ENCODE measurements around the gene ERBB2. TPM values are rescaled to one million over a fixed set of nuclear protein-coding genes. Genes with fewer than 3 reads are reported as not detected.
A peak's percentile ranks its signal among the peaks of the same experiment; 100 is the strongest.

The ERBB2 gene
- total and polyA plus RNA-seq, 10 of the 15 experiments (the other 5 are each of a cell fraction or from before 2014, with no cell fraction given), result 0.39 to 7.0 (median 4.3) TPM

GRCh38 chr17:39757931-39758873, 58.3 kb downstream of the ERBB2 start (continued):
- TF ChIP-seq, protein P1, sequence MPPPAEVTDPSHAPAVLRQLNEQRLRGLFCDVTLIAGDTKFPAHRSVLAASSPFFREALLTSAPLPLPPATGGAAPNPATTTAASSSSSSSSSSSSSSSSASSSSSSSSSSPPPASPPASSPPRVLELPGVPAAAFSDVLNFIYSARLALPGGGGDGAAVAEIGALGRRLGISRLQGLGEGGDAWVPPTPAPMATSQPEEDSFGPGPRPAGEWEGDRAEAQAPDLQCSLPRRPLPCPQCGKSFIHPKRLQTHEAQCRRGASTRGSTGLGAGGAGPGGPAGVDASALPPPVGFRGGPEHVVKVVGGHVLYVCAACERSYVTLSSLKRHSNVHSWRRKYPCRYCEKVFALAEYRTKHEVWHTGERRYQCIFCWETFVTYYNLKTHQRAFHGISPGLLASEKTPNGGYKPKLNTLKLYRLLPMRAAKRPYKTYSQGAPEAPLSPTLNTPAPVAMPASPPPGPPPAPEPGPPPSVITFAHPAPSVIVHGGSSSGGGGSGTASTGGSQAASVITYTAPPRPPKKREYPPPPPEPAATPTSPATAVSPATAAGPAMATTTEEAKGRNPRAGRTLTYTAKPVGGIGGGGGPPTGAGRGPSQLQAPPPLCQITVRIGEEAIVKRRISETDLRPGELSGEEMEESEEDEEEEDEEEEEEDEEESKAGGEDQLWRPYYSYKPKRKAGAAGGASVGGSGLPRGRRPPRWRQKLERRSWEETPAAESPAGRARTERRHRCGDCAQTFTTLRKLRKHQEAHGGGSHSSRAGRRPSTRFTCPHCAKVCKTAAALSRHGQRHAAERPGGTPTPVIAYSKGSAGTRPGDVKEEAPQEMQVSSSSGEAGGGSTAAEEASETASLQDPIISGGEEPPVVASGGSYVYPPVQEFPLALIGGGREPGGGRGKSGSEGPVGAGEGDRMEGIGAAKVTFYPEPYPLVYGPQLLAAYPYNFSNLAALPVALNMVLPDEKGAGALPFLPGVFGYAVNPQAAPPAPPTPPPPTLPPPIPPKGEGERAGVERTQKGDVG (CRISPR knock-in tag; IDR thresholded peaks at IDR 0.05), result no peak
- TF ChIP-seq RBBP5 (conservative IDR thresholded peaks at IDR 0.05), result no peak
- no peak for TF ChIP-seq HDAC2 (IDR thresholded peaks at IDR 0.05)
- TF ChIP-seq MYC (IDR thresholded peaks at IDR 0.05; ENCODE audit: insufficient read depth, insufficient read length, insufficient replicate concordance, low read length, severe bottlenecking), result no peak
- TF ChIP-seq, protein P2, sequence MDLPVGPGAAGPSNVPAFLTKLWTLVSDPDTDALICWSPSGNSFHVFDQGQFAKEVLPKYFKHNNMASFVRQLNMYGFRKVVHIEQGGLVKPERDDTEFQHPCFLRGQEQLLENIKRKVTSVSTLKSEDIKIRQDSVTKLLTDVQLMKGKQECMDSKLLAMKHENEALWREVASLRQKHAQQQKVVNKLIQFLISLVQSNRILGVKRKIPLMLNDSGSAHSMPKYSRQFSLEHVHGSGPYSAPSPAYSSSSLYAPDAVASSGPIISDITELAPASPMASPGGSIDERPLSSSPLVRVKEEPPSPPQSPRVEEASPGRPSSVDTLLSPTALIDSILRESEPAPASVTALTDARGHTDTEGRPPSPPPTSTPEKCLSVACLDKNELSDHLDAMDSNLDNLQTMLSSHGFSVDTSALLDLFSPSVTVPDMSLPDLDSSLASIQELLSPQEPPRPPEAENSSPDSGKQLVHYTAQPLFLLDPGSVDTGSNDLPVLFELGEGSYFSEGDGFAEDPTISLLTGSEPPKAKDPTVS (IDR thresholded peaks at IDR 0.05; ENCODE audit: low read depth, low read length), result no peak
- TF ChIP-seq BRCA1 (IDR thresholded peaks at IDR 0.05; ENCODE audit: low read depth, low read length), result no peak
- no peak for TF ChIP-seq NRF1 (conservative IDR thresholded peaks at IDR 0.05; ENCODE audit: low read depth, low read length)
- no peak for TF ChIP-seq CHD4 (IDR thresholded peaks at IDR 0.05)
- no peak for TF ChIP-seq CEBPZ (IDR thresholded peaks at IDR 0.05; ENCODE audit: low read depth, low read length)
- TF ChIP-seq, protein P3, sequence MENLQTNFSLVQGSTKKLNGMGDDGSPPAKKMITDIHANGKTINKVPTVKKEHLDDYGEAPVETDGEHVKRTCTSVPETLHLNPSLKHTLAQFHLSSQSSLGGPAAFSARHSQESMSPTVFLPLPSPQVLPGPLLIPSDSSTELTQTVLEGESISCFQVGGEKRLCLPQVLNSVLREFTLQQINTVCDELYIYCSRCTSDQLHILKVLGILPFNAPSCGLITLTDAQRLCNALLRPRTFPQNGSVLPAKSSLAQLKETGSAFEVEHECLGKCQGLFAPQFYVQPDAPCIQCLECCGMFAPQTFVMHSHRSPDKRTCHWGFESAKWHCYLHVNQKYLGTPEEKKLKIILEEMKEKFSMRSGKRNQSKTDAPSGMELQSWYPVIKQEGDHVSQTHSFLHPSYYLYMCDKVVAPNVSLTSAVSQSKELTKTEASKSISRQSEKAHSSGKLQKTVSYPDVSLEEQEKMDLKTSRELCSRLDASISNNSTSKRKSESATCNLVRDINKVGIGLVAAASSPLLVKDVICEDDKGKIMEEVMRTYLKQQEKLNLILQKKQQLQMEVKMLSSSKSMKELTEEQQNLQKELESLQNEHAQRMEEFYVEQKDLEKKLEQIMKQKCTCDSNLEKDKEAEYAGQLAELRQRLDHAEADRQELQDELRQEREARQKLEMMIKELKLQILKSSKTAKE (IDR thresholded peaks at IDR 0.05; ENCODE audit: low read depth, poor library complexity, severe bottlenecking), result peak; percentile 99
- TF ChIP-seq, protein P4, sequence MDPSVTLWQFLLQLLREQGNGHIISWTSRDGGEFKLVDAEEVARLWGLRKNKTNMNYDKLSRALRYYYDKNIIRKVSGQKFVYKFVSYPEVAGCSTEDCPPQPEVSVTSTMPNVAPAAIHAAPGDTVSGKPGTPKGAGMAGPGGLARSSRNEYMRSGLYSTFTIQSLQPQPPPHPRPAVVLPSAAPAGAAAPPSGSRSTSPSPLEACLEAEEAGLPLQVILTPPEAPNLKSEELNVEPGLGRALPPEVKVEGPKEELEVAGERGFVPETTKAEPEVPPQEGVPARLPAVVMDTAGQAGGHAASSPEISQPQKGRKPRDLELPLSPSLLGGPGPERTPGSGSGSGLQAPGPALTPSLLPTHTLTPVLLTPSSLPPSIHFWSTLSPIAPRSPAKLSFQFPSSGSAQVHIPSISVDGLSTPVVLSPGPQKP (IDR thresholded peaks at IDR 0.05; ENCODE audit: low read depth, low read length), result no peak
- TF ChIP-seq PBX3 (IDR thresholded peaks at IDR 0.05; ENCODE audit: insufficient replicate concordance, low read depth, low read length), result no peak
